DMS153 (cell line): Measurements from ENCODE around the gene LMOD3.

Source experiments
- DNase-seq: peaks from one replicate; lab custom pipeline; 2025; lab: John Stamatoyannopoulos, UW

LMOD3 gene

GRCh38 chr3:69121950-69122349, 445 bp downstream of the LMOD3 start:
- no peak for DNase-seq

- DNase-seq = no peak
Measured at GRCh38 chr3:69121513-69121912, 882 bp downstream of the LMOD3 start.

- DNase-seq = no peak
Measured at GRCh38 chr3:69120879-69121464, 1.4 kb downstream of the LMOD3 start.

- no peak for DNase-seq
Measured at GRCh38 chr3:69119681-69120080, 2.7 kb downstream of the LMOD3 start.

GRCh38 chr3:69119138-69119537, 3.3 kb downstream of the LMOD3 start:
- no peak for DNase-seq

- DNase-seq = no peak
Measured at GRCh38 chr3:69118555-69118954, 3.8 kb downstream of the LMOD3 start.

GRCh38 chr3:69116897-69117296, 5.5 kb downstream of the LMOD3 start:
- no peak for DNase-seq

- no peak for DNase-seq
Measured at GRCh38 chr3:69116162-69116561, 6.2 kb downstream of the LMOD3 start.

- DNase-seq = no peak
Measured at GRCh38 chr3:69115731-69116130, 6.7 kb downstream of the LMOD3 start.

GRCh38 chr3:69113536-69113935, 8.9 kb downstream of the LMOD3 start:
- DNase-seq = no peak

GRCh38 chr3:69110941-69111546, 11.4 kb downstream of the LMOD3 start:
- no peak for DNase-seq

- DNase-seq = no peak
Measured at GRCh38 chr3:69108811-69109210, 13.6 kb downstream of the LMOD3 start.

- no peak for DNase-seq
Measured at GRCh38 chr3:69107841-69108240, 14.6 kb downstream of the LMOD3 start.

- no peak for DNase-seq
Measured at GRCh38 chr3:69105320-69105719, 17.1 kb downstream of the LMOD3 start.

- DNase-seq = no peak
Measured at GRCh38 chr3:69104586-69104985, 17.8 kb downstream of the LMOD3 start.

GRCh38 chr3:69103123-69103522, 19.3 kb downstream of the LMOD3 start:
- no peak for DNase-seq

- DNase-seq = no peak
Measured at GRCh38 chr3:69102384-69102783, 20.0 kb downstream of the LMOD3 start.

- no peak for DNase-seq
Measured at GRCh38 chr3:69099576-69099975, 22.8 kb downstream of the LMOD3 start.

- no peak for DNase-seq
Measured at GRCh38 chr3:69097407-69098086, 24.8 kb downstream of the LMOD3 start.

- DNase-seq = no peak
Measured at GRCh38 chr3:69096299-69096698, 26.1 kb downstream of the LMOD3 start.

GRCh38 chr3:69095636-69096035, 26.8 kb downstream of the LMOD3 start:
- DNase-seq = no peak

GRCh38 chr3:69094467-69095205, 27.8 kb downstream of the LMOD3 start:
- DNase-seq = no peak

GRCh38 chr3:69092030-69092516, 30.3 kb downstream of the LMOD3 start:
- DNase-seq = no peak
